Left forelimb (tissue), 1 donor: ENCODE results near the gene STAP2.

ENCODE experiments used
- DNase-seq: peaks from one replicate; pipeline ENCODE4 v3.0.0-alpha.2; 2018; ENCODE audit warnings: low spot score

Gene STAP2

DNA sequence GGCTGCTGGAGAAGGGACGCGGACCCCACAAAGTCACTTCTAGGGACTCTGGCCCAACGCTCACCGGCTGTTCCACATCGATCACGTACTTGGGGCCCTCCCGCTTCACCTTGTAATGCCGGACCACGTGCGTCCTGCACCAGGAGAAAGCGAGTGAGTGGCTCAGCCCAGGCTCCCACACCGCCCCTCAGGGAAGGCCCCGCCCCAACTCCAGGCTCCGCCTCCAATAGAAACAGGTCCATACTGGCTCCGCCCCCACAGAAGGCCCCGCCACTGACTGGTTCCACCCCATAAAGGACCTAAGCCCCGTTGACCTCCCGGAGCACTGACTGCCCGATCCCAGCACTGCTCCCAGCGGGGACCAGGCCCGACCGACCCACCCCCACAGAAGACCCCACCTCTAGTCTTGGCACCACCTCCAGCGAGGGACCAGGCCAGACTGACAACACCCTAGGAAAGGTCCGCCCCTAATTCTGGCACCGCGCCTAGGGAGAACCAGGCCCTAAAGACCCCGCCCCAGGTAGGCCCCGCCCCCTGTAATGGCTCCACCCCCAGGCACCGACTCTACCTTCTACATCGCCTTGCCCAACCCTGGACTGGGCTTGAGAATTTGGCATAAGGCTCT is 11.3 kb downstream of the STAP2 start:
- DNase-seq = peak; percentile 77

DNA sequence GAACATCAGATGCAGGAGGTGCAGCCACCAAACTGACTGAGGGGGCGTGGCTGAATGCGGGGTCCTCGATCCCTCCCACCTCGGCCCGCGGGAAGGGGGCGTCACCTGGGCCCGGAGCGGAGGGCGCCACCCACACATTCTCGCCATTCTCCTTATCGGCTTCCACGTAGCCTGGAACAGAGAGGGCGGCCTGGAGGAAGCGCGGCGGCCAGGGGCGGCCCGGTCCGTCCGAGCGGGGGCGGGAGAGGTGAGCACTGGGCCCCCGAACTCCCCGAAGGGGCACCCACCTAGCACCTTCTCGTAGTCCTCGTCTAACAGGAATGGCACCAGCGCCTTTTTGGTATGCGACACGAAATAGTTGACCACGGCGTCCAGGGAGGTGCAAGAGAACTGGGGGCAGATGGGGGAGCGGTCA is 11.8 kb downstream of the STAP2 start:
- no peak for DNase-seq

DNA sequence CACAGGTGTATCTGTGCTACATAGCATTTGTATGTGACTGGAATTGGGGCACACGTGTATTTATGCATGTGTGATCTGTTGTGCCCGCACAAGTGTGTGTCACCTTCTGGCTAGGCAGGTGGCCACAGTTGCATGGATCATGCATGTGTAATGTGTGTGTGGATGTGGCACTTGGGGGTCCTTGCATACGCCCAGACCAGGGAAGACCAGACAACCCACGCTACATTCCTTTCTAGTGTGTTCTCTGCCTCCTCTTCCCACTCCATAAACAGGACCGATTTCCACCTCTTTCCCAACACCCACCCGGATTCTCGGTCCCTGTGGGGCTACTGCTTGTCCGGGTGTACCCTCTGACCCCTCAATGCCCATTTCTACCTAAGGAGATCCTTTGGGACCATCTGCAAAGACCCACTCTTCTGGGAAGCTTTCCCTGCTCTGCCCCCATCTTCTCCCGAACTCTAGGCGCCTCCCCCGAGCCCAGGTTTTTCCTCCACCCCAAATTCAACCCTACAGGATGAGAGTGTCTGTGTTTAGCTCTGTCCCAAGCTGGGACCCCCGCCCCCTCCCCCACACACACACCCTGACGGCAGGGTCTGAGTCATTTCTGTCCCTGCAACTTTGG is 12.3 kb downstream of the STAP2 start:
- DNase-seq = no peak

DNA sequence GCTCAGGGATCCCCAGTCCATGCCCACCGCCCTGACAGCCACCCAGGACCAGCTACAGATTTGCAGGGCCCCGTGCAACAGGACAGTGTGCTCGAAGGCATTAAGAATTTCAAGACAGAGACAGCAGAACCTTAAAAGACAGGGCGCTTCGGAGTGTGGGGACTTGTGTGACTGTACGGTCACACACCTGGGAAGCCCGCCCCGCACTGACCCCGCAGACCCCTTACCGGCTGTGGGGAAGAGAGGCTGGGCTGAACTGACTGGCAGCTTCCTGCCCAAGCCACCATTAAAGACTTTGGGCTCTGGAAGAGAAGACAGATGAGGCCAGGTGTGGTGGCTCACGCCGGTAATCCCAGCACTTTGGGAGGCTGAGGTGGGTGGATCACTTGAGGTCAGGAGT is 14.4 kb downstream of the STAP2 start:
- DNase-seq = no peak

DNA sequence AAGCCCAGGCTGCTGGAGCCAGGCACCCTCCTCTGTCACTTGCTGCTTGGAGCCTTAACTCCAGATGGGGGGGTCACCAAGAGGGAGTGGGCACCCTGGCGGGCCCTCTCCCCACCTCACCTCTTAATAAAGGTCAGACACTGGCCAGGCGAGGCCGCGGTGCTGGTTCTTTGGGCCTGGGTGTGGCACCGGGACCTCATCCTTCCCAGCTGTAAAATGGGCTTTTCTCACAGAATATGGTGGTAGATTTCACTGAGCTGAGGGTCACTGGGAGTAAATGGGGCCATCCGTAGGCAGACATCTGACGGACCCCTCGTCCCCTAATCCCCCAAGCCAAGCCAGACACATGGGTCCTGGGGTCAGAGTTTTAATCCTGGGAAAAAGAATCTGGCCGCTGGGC is 14.9 kb downstream of the STAP2 start:
- no peak for DNase-seq

DNA sequence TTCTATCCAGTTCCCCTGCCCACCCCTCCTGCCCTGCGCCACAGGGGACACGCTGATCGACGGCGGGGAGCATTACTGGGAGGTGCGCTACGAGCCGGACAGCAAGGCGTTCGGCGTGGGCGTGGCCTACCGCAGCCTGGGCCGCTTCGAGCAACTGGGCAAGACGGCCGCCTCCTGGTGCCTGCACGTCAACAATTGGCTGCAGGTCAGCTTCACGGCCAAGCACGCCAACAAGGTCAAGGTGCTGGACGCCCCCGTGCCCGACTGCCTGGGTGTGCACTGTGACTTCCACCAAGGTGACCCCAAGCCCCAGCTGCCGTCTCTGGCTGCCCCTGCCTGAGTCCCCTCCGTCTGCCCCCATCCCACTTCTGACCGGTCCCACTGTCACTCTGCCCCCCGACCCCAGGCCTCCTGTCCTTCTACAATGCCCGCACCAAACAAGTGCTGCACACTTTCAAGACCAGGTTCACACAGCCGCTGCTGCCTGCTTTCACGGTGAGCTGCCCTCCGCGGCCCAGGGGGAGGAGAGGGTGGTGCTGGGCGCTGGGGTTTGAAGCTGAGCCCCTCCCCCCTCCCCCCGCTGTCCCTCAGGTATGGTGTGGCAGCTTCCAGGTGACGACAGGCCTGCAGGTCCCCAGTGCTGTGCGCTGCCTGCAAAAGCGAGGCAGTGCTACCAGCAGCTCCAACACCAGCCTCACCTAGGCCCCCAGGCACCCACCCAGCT is 15.5 kb downstream of the STAP2 start:
- no peak for DNase-seq

DNA sequence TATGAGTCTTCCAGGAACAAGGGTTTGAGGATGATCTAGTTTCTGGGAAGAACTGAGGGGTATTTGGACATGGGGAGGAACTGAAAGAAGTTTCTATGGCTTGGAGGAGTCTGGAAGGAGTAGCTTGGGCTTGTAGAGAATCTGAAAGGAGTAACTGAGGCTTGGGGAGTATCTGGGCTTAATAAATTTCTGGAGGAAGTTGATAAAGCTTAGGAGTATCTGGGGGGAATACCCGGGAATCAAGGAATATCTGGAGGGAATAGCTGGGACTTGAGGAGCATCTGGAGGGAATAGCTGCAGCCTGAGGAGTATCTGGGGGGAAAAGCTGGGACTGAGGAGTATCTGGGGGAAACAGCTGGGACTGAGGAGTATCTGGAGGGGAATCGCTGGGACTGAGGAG is 18.2 kb downstream of the STAP2 start:
- no peak for DNase-seq

DNA sequence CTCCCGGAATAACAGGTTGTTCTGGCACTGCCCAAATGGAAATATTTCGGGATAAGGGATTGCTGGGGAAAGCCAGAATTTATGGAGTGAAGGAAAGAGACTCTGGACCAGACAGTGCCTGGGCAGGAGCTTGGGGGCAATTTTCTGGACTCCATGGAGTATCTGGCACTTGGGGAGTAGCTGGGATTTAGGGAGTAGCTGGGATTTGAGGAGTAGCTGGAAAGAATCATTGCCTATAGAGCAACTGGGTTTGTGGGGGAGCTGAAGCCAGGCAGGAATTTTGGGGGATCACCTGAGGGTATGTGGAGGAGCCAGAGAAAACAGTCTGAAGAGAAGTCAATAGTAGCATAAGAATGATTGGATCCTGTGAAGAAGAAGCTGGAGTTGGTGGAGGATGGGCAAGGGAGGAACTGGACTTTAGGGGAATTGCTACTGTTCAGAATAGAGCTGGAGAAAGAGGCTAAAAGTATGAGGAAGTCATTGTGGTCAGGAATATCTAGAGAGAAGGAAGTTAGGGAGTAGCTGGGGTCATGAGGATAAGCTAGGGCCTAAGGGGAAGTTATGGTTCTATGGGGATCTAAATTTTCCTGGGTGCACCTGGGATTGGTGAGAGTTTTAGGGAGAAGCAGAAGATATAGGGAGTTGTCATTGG is 19.4 kb downstream of the STAP2 start:
- no peak for DNase-seq

DNA sequence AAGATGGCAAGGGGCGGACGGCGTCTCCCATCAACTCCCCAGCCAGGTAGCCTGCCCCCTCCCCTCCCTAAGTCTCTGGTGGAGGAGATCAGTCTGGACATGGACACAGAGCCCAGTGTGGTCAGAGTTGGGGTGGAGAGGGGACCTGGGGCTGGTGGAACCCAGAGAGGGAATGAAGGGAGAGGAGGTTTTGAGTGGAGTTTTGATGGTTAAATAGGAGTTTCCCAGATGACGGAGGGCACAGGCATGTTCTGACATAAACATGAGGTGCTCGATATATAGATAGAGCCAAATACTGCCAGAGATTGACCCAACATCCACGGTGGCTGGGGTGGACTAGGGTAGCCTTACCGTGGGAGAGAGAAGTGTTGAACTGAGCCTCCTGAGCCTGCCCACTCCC is 20.2 kb downstream of the STAP2 start:
- no peak for DNase-seq

DNA sequence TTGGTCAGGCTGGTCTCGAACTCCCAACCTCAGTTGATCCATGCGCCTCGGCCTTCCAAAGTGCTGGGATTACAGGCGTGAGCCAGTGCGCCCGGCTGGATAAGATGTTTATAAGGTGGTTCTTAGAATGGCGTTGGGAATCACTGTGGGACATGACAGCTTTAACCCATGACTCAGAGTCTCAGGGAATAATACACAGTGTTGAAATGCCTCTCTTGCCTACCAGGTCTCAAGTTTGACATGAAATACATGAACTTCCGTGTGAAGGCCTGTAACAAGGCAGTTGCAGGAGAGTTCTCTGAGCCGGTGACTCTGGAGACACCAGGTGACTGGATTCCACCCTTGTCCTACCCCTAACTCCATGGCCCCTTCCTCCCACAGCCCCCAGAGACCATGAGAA is 21.7 kb downstream of the STAP2 start:
- no peak for DNase-seq

DNA sequence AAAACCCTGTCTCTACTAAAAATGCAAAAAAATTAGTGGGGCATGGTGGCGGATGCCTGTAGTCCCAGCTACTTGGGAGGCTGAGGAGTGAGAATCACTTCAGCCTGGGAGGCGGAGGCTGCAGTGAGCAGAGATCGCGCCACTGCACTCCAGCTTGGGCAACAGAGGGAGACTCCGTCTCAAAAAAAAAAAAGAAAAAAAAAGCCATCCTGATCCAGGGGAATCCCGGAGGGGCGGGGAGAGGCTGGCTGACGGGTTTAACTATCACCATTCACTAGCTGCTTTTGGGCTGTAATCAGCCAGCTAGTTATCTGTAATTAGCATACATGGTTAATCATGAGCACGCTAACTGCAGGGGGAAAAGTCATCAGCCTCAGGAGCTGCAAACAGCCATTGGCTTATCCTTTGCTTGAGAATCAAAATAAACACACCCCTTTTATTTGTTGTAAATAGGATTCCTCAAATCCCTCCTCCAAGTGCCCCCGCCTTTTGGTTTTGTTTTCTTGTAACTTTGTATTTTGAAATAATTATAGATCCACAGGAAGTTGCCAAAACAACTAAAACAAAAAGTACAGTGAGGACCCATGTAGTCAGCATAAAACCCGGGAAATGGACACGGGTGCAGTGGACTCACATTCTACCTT is 24.7 kb downstream of the STAP2 start:
- no peak for DNase-seq

DNA sequence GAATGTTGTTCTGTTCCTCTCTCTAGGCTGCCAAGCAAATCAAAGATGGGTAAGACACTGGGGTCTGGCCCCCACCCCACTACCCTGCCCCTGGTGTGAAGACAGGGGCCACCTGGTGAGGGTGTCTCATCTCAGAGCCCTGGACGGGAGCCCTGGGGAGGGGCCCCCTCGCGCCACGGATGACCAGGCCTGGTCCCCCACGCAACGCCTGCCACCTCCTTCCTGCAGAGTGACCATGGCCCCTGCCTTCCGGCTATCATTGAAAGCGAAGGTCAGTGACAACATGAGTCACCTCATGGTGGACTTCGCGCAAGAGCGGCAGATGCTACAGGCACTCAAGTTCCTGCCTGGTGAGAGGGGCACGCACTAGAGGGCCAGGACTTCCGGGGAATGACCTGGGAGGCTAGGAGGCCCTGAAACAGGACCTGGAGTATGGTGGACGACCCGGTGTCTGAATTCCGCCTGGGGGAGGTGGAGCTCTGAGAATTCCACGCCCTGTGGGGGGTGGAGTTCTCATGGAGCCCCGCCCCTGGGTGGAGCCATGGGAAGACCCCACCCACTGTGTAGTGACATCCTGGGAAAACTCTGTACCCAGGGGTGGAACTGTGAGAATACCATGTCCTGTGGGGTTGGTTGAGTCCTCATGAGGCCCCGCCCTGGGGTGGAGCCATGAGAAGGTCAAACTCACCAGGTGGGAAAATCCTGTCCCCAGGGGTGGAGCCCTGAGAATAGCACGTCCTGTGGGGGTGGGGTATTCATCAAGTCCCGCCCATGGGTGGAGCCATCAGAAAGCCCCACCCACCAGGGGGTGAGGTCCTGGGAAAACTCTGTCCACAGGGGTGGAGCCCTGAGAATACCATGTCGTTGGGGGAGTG is 28.1 kb downstream of the STAP2 start:
- DNase-seq = no peak

DNA sequence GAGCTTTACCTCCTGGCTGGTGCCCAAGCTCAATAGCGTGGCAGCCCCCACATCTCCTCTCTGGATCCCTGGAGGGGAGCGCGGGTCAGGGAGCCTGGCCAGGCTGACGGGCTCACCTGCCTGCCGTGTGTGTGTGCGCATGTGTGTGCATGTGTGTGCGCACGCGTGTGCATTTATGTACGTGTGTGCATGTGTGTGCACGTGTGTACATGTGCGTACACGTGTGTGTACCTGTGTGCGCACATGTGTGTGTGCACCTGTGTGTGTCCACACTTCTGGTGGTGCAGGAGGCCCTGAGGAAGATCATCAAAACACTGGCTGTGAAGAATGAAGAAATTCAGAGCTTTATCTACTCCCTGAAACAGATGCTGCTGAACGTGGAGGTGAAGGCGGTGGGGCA is 33.0 kb downstream of the STAP2 start:
- DNase-seq = no peak

DNA sequence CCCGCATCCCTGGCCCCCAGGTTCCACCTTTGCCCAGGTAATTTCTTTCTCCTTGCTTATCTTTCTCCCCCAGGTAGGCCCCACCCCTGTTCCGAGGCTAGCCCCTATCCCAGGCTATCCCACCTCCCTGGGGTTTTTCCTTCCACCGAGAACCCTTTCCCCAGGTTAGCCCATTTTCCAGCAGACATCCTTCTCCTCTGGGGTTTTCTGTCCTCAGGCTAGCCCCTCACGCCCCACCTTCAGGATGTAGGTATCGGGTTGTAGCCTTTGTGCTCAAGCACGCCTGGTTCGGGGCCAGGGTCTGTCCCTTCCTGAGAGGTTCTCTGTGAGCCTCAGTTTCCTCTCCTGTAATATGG is 33.4 kb downstream of the STAP2 start:
- DNase-seq = no peak

DNA sequence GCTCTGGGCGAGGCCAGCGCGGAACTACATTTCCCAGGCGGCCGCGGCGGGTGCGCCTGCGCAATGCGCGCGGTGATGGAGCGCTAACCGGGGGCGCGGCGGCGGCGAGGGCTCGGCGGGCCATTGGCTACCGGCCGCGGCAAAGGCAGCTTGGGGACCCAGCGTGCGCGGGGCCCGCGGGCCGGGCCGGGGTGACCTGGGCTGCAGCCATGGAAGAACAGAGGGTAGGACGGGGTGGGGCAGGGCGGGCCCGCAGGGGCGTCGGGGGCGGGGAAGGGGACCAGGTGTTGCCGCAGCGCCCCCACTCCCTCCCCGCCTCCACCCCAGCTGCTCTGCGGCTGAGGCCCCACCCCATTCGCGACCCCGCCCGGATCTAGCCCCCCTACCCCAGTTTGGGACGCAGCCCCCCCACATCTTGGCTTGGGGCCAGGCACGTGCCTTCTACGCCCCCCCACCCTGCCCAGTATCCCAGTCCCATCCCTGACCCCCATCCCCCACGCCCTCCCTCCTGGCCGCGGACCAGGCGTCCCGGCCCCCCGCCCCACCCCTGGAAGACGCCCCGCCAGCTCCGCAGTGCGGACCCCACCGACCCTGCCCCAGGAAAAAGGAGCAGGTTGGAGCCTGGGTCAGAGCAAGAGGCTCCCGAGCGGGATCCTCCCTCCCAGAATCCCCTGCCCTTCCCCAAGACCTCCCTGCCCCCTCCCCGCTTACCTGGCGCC is 33.9 kb downstream of the STAP2 start, which contains the start of gene FSD1:
Gene FSD1 (plus strand): TSS at position 61 of the 719 bp plus-strand sequence. CDS start 149 bp downstream, at position 210.
- DNase-seq = no peak

DNA sequence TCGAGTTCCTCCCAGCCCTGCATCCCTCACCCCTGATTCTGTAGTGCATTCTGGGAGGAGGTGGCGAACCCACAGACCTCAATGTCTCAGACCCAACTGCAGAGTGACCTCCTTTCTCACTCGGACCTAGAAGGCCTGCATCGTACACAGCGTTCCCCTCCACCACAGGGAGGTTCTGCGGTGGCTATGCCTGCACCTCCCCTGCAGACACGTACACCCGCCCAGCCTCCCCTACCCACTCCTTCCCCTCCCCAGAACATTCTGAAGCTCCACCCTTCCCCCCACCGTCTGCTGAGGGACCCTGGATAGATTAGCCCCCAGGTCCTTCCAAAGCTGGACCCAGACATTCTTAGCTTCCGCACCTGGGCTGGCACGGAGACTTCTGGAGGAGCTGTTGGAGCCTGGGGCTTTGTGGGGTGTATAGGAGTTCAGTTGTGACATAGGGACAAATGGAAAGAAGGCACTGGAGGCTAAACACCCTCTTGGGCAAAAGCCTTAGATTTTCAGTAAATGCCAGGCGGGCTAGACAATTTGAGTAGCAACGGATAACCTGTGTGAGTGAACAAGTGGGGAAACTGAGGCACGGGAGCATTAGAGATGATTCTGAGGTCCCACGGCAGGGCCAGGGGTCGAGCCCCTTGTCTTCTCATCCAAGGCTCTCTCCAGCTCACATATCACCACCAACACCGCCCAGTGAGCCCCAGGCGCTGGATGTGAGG is 34.6 kb downstream of the STAP2 start:
- no peak for DNase-seq

DNA sequence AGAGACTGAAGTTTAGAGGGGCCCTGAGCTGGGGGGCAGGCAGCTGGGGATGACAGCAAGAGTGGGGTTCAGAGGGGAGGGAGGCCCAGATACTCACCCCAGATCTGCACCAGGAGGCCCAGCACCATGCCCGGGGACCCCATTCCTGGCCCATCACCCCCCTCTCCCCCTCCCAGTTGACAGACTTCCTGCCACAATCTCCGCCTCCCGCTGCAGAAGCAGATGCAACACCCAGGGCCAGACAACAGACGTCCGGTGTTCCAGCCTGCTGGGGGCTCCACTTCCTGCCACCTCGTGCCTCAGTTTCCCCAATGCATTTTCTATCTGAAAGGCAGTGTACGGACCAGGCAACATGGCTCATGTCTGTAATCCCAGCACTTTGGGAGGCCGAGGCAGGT is 36.4 kb downstream of the STAP2 start, which contains the start of gene TMIGD2:
Gene TMIGD2 (minus strand): TSS at position 147 of the 398 bp plus-strand sequence. CDS start 4 bp downstream, at position 143.
- no peak for DNase-seq

DNA sequence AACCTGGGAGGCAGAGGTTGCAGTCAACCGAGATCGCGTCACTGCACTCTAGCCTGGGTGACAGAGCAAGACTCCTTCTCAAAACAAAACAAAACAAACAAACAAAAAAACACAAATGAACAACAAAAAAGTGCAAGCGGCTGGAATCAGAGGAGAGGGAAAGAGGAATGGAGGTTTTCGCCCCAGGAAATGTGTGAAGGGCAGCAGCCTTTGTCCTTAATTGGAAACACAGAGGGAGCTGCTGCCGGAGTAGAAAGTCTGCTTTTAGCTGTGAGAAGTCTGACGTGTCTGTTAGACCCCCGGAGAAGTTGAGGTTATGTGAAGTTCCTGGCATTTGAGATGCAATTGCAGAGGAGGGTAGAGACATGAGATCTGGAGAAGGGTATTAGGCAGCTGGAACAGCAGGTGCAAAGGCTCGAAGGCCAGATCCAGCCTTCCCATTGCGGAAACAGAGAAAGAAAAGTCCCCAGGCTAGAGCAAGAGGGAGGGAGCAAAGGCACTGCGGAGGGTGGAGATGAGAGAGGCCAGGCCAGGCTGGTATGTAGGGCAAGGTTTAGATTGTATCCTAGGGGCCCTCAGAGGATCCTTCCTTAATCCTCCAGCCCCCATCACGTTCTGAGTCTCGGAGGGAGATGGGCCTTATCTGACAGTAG is 36.9 kb downstream of the STAP2 start:
- no peak for DNase-seq

DNA sequence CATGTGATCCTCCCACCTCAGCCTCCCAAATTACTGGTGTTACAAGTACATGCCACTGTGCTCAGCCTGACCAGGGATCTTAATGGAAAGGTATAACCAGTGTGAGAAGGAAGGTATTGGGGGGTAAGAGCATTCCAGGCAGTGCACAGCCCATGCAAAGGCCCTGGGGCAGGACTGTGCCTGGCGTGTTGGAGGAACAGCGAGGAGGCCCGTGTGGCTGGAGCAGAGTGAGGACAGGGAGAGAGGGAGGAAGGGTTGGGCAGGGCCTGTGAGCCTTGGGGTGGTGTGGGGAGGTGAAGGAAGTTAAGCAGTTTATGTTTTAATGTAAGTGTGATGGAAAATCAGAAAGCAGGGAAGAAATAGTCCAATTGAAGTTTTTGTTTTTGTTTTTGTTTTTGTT is 38.0 kb downstream of the STAP2 start:
- DNase-seq = no peak
